GM10266 (cell line): ENCODE measurements around the gene INSC.

Experiments
- DNase-seq: peaks from one replicate; pipeline ENCODE4 v3.0.0; 2012; ENCODE audit errors: extremely low spot score
- TF ChIP-seq, protein P1 (sequence below): IDR thresholded peaks from 2 replicates; pipeline ENCODE4 v1.5.1; 2012; ENCODE audit warnings: mild to moderate bottlenecking, low read depth; ENCODE audit not compliant: control insufficient read depth, insufficient read depth; ENCODE audit errors: missing control alignments

Gene INSC

DNA sequence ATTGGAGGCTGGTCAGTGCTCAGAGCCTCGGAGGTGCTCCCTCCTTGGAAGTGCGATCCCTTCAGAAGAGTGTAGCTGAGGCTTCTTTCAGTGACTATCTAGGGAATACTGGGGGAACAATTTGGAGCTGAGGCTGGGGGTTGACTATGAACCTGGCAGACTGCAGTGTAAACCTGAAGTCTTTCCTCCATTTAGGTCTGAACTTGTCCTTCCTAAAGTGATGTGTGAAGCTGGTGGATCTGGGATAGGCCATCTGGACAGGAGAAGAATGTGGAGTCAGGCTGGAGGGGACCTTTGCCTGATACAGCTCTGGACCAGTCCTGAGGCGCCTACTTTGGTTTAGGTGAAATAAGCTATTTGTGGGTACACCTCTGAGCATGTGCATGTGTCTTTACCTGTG lies 3.5 kb upstream of the INSC start:
- TF ChIP-seq, protein P1, sequence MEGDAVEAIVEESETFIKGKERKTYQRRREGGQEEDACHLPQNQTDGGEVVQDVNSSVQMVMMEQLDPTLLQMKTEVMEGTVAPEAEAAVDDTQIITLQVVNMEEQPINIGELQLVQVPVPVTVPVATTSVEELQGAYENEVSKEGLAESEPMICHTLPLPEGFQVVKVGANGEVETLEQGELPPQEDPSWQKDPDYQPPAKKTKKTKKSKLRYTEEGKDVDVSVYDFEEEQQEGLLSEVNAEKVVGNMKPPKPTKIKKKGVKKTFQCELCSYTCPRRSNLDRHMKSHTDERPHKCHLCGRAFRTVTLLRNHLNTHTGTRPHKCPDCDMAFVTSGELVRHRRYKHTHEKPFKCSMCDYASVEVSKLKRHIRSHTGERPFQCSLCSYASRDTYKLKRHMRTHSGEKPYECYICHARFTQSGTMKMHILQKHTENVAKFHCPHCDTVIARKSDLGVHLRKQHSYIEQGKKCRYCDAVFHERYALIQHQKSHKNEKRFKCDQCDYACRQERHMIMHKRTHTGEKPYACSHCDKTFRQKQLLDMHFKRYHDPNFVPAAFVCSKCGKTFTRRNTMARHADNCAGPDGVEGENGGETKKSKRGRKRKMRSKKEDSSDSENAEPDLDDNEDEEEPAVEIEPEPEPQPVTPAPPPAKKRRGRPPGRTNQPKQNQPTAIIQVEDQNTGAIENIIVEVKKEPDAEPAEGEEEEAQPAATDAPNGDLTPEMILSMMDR: no peak

GRCh38 chr11:15112131-15112541 lies 2.6 kb upstream of the INSC start:
- DNase-seq: no peak
- TF ChIP-seq, protein P1: no peak

More for the DNA sequence above, 3.5 kb upstream of the INSC start:
- DNase-seq: no peak

DNA sequence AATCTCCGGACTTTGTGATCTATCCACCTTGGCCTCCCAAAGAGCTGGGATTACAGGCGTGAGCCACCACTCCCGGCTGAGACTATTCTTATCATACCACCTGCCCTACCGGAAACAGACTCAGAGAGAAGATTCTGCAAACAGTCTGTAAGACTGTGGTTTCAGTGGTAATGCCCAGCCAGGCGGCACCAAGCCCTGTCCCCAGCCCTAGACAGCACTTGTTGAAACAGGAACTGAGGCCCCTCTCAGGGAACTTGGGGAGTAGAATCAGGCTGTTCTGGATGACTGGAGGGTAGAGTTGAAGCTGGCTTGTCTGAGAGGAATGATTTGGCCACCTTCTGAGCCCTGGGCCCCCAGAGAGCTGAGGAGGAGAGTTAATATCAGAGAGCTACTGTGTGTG lies 1.3 kb upstream of the INSC start:
- no peak for DNase-seq

DNA sequence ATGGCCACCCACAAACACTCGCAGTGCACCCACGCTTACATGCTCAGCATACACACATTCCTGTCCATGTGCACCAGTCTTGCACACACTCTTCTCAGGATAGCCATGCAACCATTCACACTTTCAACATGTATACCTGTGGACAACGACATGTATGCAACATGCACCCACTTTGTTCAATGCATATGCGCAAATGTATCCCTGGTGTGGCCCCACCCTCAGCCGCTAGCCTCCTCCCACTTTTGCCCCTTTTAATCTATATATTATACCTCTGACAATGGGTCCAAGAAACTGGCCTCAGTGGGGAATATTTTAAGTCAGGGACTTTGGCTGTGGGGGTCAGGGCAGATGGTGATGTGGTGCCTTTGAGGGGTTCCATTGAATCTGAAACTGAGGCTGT lies 963 bp downstream of the INSC start:
- no peak for DNase-seq
- TF ChIP-seq, protein P1: no peak

More for the DNA sequence above, 1.3 kb upstream of the INSC start:
- TF ChIP-seq, protein P1: no peak

- no peak for DNase-seq
- TF ChIP-seq, protein P1: no peak
These were observed 3.0 kb downstream of the INSC start for GRCh38 chr11:15117751-15118150.

GRCh38 chr11:15118431-15118830 lies 3.7 kb downstream of the INSC start:
- TF ChIP-seq, protein P1: no peak
- DNase-seq: no peak

- DNase-seq: no peak
These were observed 4.6 kb downstream of the INSC start for GRCh38 chr11:15119352-15119751.

More at GRCh38 chr11:15119352-15119751, 4.6 kb downstream of the INSC start:
- TF ChIP-seq, protein P1: no peak
